ENCODE data around the gene NCAM1.

DNA sequence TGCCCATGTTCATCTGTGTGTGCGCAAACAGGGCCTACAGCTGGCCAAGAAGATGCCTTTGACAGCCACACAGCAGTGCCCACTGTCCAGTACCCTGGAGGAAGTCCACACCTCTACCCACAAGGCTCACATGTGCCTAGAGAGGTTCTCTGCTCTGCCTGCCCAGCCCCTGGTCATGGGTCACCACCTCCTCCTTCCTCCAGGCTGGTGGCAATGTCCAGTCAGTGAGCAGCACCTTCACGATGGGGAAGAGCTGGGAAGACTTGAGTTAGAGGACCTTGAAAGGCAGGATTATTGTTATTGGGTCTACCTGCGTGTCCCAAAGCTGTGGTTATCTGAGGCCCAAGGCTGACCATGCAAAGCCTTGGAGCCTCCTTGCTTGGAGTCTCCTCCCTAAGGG is 324.8 kb downstream of the NCAM1 start:
- TF ChIP-seq, protein P1, sequence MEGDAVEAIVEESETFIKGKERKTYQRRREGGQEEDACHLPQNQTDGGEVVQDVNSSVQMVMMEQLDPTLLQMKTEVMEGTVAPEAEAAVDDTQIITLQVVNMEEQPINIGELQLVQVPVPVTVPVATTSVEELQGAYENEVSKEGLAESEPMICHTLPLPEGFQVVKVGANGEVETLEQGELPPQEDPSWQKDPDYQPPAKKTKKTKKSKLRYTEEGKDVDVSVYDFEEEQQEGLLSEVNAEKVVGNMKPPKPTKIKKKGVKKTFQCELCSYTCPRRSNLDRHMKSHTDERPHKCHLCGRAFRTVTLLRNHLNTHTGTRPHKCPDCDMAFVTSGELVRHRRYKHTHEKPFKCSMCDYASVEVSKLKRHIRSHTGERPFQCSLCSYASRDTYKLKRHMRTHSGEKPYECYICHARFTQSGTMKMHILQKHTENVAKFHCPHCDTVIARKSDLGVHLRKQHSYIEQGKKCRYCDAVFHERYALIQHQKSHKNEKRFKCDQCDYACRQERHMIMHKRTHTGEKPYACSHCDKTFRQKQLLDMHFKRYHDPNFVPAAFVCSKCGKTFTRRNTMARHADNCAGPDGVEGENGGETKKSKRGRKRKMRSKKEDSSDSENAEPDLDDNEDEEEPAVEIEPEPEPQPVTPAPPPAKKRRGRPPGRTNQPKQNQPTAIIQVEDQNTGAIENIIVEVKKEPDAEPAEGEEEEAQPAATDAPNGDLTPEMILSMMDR (optimal IDR thresholded peaks at IDR 0.05 in 1 of 3, IDR thresholded peaks at IDR 0.05 in 1 of 3, conservative IDR thresholded peaks at IDR 0.05 in 1 of 3; ENCODE audit: extremely low read depth in 1 of 3, insufficient read depth in 2 of 3, low read length in 3 of 3), result no peak
- TF ChIP-seq EZH2 (IDR thresholded peaks at IDR 0.05; ENCODE audit: low read length), result no peak
